HEK293 (cell line): ENCODE data around the gene CPEB3.

Experiments used
- CTCF ChIA-PET: fragments of 350-600 bp; formaldehyde crosslinking; extraction: SDS; loops from one replicate; lab custom pipeline; 2021; ENCODE audit warnings: antibody characterized with exemption; lab: Yijun Ruan, JAX
- POLR2A ChIA-PET: fragments of 300-600 bp; formaldehyde crosslinking; extraction: SDS; loops from one replicate; lab custom pipeline; 2020; ENCODE audit warnings: antibody characterized with exemption, inconsistent platforms; lab: Yijun Ruan, JAX
- H3K27ac ChIP-seq: fragments of 200-500 bp; sonication (Bioruptor generic); 2 replicates; pipeline ENCODE4 v1.5.1; 2014; ENCODE audit warnings: low read depth, low read length, control low read depth, inconsistent platforms; ENCODE audit errors: extremely low read depth
- H3K36me3 ChIP-seq, 2 experiments: fragments of 200-500 bp in 1 of 2; sonication (Bioruptor generic) in 1 of 2; 1 replicate in 1 of 2; 2 replicates in 1 of 2; pipeline ENCODE4 v1.5.1; 2014 to 2017; ENCODE audit warnings: inconsistent platforms in 2 of 2, low read length in 2 of 2; ENCODE audit not compliant: control insufficient read depth in 2 of 2, insufficient read depth in 1 of 2
- H3K4me1 ChIP-seq: fragments of 200-500 bp; sonication (Bioruptor generic); 2 replicates; pipeline ENCODE4 v1.5.1; 2014; ENCODE audit warnings: mild to moderate bottlenecking, low read length, inconsistent platforms; ENCODE audit not compliant: control insufficient read depth, insufficient read depth
- H3K4me3 ChIP-seq: 2 replicates; pipeline ENCODE4 v1.5.1; 2011; ENCODE audit warnings: low read depth, mild to moderate bottlenecking, control low read depth, low read length, moderate library complexity
- H3K9me3 ChIP-seq: fragments of 200-500 bp; sonication (Bioruptor generic); 2 replicates; pipeline ENCODE4 v1.5.1; 2014; ENCODE audit warnings: low read depth, low read length, inconsistent platforms; ENCODE audit not compliant: control insufficient read depth, insufficient read depth
- GLIS2 ChIP-seq: fragments of 450-650 bp; formaldehyde crosslinking; IDR thresholded peaks from 2 replicates; pipeline ENCODE4 v1.5.1; 2016; ENCODE audit warnings: missing biosample characterization, missing genetic modification characterization
- INSM2 ChIP-seq: fragments of 450-650 bp; formaldehyde crosslinking; IDR thresholded peaks from 2 replicates; pipeline ENCODE4 v1.5.1; 2016; ENCODE audit warnings: missing biosample characterization, missing genetic modification characterization
- PRDM1 ChIP-seq: fragments of 450-650 bp; formaldehyde crosslinking; IDR thresholded peaks from 2 replicates; pipeline ENCODE4; 2016; ENCODE audit warnings: missing biosample characterization, missing genetic modification characterization
- RBAK ChIP-seq: fragments of 450-650 bp; formaldehyde crosslinking; IDR thresholded peaks from 2 replicates; pipeline ENCODE4 v1.5.1; 2016; ENCODE audit warnings: missing biosample characterization, missing genetic modification characterization
- YY1 ChIP-seq: fragments of 450-650 bp; formaldehyde crosslinking; IDR thresholded peaks from 2 replicates; pipeline ENCODE4 v1.5.1; 2018; ENCODE audit warnings: missing biosample characterization, missing genetic modification characterization
- ZBTB6 ChIP-seq: fragments of 450-650 bp; formaldehyde crosslinking; IDR thresholded peaks from 2 replicates; pipeline ENCODE4 v1.5.1; 2017; ENCODE audit warnings: missing biosample characterization, missing genetic modification characterization
- ZBTB8A ChIP-seq: fragments of 450-650 bp; formaldehyde crosslinking; IDR thresholded peaks from 2 replicates; pipeline ENCODE4 v1.5.1; 2016; ENCODE audit warnings: missing biosample characterization, missing genetic modification characterization
- ZEB2 ChIP-seq: fragments of 450-650 bp; formaldehyde crosslinking; IDR thresholded peaks from 2 replicates; pipeline ENCODE4 v1.5.1; 2016; ENCODE audit warnings: missing biosample characterization, missing genetic modification characterization
- ZNF10 ChIP-seq: fragments of 450-650 bp; formaldehyde crosslinking; IDR thresholded peaks from 2 replicates; pipeline ENCODE4 v1.5.1; 2017; ENCODE audit warnings: missing biosample characterization, missing genetic modification characterization
- ZNF175 ChIP-seq: fragments of 450-650 bp; formaldehyde crosslinking; IDR thresholded peaks from 2 replicates; pipeline ENCODE4 v1.5.1; 2016; ENCODE audit warnings: missing biosample characterization, missing genetic modification characterization
- ZNF2 ChIP-seq: fragments of 450-650 bp; formaldehyde crosslinking; IDR thresholded peaks from 2 replicates; pipeline ENCODE4 v1.5.1; 2016; ENCODE audit warnings: missing biosample characterization, missing genetic modification characterization
- ZNF202 ChIP-seq: fragments of 450-650 bp; formaldehyde crosslinking; IDR thresholded peaks from 2 replicates; pipeline ENCODE4 v1.5.1; 2016; ENCODE audit warnings: missing biosample characterization, missing genetic modification characterization, borderline replicate concordance
- ZNF211 ChIP-seq: fragments of 450-650 bp; formaldehyde crosslinking; IDR thresholded peaks from 2 replicates; pipeline ENCODE4 v1.5.1; 2016; ENCODE audit warnings: low read depth, missing biosample characterization, missing genetic modification characterization
- ZNF23 ChIP-seq: fragments of 450-650 bp; formaldehyde crosslinking; IDR thresholded peaks from 2 replicates; pipeline ENCODE4 v1.5.1; 2016; ENCODE audit warnings: missing biosample characterization, missing genetic modification characterization, borderline replicate concordance
- ZNF335 ChIP-seq: fragments of 450-650 bp; formaldehyde crosslinking; conservative IDR thresholded peaks from 2 replicates; pipeline ENCODE4 v1.5.1; 2016; ENCODE audit warnings: missing biosample characterization, missing genetic modification characterization
- ZNF341 ChIP-seq: fragments of 450-650 bp; formaldehyde crosslinking; IDR thresholded peaks from 2 replicates; pipeline ENCODE4; 2016; ENCODE audit warnings: low read depth, missing biosample characterization, missing genetic modification characterization
- ZNF362 ChIP-seq: fragments of 450-650 bp; formaldehyde crosslinking; IDR thresholded peaks from 2 replicates; pipeline ENCODE4 v1.5.1; 2016; ENCODE audit warnings: missing biosample characterization, missing genetic modification characterization
- ZNF555 ChIP-seq: fragments of 450-650 bp; formaldehyde crosslinking; conservative IDR thresholded peaks from 2 replicates; pipeline ENCODE4 v1.5.1; 2017; ENCODE audit warnings: missing biosample characterization, mild to moderate bottlenecking, missing genetic modification characterization, inconsistent platforms
- ZNF600 ChIP-seq: fragments of 450-650 bp; formaldehyde crosslinking; IDR thresholded peaks from 2 replicates; pipeline ENCODE4 v1.5.1; 2016; ENCODE audit warnings: missing biosample characterization, missing genetic modification characterization
- ZNF658 ChIP-seq: fragments of 450-650 bp; formaldehyde crosslinking; IDR thresholded peaks from 2 replicates; pipeline ENCODE4; 2016; ENCODE audit warnings: missing biosample characterization, missing genetic modification characterization
- ZNF677 ChIP-seq: fragments of 450-650 bp; IDR thresholded peaks from 2 replicates; pipeline ENCODE4 v1.5.0; 2018; ENCODE audit warnings: missing biosample characterization, mild to moderate bottlenecking, missing genetic modification characterization, moderate library complexity
- ZNF837 ChIP-seq: fragments of 450-650 bp; formaldehyde crosslinking; IDR thresholded peaks from 2 replicates; pipeline ENCODE4 v1.5.1; 2016; ENCODE audit warnings: missing biosample characterization, missing genetic modification characterization
- ZSCAN16 ChIP-seq: fragments of 450-650 bp; formaldehyde crosslinking; IDR thresholded peaks from 2 replicates; pipeline ENCODE4 v1.5.1; 2016; ENCODE audit warnings: missing biosample characterization, missing genetic modification characterization
- ZXDB ChIP-seq: fragments of 450-650 bp; formaldehyde crosslinking; IDR thresholded peaks from 2 replicates; pipeline ENCODE4 v1.5.1; 2016; ENCODE audit warnings: missing biosample characterization, missing genetic modification characterization
- TF ChIP-seq, protein P1 (sequence below): IDR thresholded peaks from 2 replicates; pipeline ENCODE4 v1.6.1; 2011; ENCODE audit warnings: mild to moderate bottlenecking, low read depth, low read length, borderline replicate concordance
- TF ChIP-seq, protein P2 (sequence below): fragments of 450-650 bp; formaldehyde crosslinking; IDR thresholded peaks from 2 replicates; pipeline ENCODE4 v1.5.1; 2017; ENCODE audit warnings: missing biosample characterization, mild to moderate bottlenecking, missing genetic modification characterization, moderate library complexity

CPEB3 gene

DNA sequence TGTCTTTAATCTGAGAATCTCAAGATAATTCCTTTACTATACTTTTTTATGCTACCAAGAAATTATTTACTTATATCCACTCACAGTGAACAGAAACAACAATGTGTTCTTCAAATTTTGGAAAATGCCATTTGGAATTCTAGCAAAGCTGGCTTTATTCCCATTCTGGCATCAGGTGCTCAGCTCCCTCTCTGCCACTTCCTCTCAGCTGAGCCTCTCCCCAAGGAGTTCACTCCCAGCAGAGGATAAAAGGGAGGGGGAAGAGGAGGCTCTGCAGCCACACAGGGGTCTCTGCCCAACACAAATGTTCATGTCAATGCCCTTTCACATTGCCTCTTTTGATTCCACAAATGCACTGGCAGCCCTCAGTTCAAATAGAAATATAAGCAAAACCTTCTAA is 116.9 kb downstream of the CPEB3 start:
- H3K4me3 ChIP-seq, result no peak overlapping the region
- H3K9me3 ChIP-seq, result no peaks in the 10 kb centered on the region
- ChIA-PET CTCF (no interaction called here), POLR2A (no interaction called here)
- TF ChIP-seq, protein P1, sequence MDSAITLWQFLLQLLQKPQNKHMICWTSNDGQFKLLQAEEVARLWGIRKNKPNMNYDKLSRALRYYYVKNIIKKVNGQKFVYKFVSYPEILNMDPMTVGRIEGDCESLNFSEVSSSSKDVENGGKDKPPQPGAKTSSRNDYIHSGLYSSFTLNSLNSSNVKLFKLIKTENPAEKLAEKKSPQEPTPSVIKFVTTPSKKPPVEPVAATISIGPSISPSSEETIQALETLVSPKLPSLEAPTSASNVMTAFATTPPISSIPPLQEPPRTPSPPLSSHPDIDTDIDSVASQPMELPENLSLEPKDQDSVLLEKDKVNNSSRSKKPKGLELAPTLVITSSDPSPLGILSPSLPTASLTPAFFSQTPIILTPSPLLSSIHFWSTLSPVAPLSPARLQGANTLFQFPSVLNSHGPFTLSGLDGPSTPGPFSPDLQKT, result no peak
- no peak for TF ChIP-seq ZNF555 (tag by site-specific recombination)
- TF ChIP-seq ZSCAN16 (tag by site-specific recombination), result no peak
- no peak for TF ChIP-seq ZNF362 (tag by site-specific recombination)
- TF ChIP-seq RBAK (tag by site-specific recombination), result no peak
- no peak for TF ChIP-seq ZNF211 (tag by site-specific recombination)
- no peak for TF ChIP-seq ZEB2 (tag by site-specific recombination)
- TF ChIP-seq ZNF23 (tag by site-specific recombination), result no peak
- TF ChIP-seq ZNF658, result no peak
- no peak for TF ChIP-seq ZNF10 (tag by site-specific recombination)
- no peak for TF ChIP-seq GLIS2 (tag by site-specific recombination)
- no peaks in the 10 kb centered on the region for H3K36me3 ChIP-seq
- H3K27ac ChIP-seq, result no peak overlapping the region
- no peaks in the 10 kb centered on the region for H3K4me1 ChIP-seq

GRCh38 chr10:92164036-92164696 is 126.7 kb downstream of the CPEB3 start:
- no peaks in the 10 kb centered on the region for H3K9me3 ChIP-seq
- TF ChIP-seq YY1 (tag by site-specific recombination) (no peak), ZNF341 (tag by site-specific recombination) (no peak), ZNF2 (tag by site-specific recombination) (no peak), ZNF175 (tag by site-specific recombination) (no peak), ZNF658 (no peak), ZNF202 (no peak), ZXDB (tag by site-specific recombination) (no peak), ZNF837 (tag by site-specific recombination) (no peak), ZNF677 (tag by site-specific recombination) (no peak)
- no peak overlapping the region for H3K27ac ChIP-seq
- H3K4me1 ChIP-seq, result no peaks in the 10 kb centered on the region
- no peak overlapping the region for H3K4me3 ChIP-seq
- ChIA-PET CTCF (no interaction called here), POLR2A (no interaction called here)
- no peaks in the 10 kb centered on the region for H3K36me3 ChIP-seq

DNA sequence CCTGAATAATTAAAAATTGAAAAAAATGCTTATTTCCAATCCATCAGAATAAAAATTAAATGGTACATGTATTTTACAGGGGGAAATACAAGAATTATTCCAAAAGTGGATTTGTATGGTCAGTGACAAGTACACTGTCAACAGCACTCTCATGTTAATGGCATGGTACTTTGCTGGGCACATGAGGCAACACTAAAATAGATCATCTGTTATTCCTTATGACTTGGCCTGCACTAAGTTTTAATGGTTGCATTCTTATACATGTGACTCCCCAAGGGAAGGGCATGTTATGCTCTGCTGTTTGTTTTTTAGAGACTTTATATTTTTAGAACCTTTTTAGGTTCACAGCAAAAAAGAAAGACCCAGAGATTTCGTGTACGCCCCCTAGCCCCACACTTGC is 128.3 kb downstream of the CPEB3 start:
- 0 out of 2 replicates have a peak, but pooled peaks cover 3% of the 10 kb centered on the region for H3K4me1 ChIP-seq
- H3K9me3 ChIP-seq, result no peaks in the 10 kb centered on the region
- no peak overlapping the region for H3K27ac ChIP-seq
- CTCF ChIA-PET, result no interaction called here
- TF ChIP-seq ZBTB8A (tag by site-specific recombination) (no peak), ZBTB6 (tag by site-specific recombination) (no peak), ZNF335 (no peak), INSM2 (tag by site-specific recombination) (no peak), RBAK (tag by site-specific recombination) (no peak), PRDM1 (tag by site-specific recombination) (no peak), ZNF600 (tag by site-specific recombination) (no peak)
- TF ChIP-seq, protein P2, sequence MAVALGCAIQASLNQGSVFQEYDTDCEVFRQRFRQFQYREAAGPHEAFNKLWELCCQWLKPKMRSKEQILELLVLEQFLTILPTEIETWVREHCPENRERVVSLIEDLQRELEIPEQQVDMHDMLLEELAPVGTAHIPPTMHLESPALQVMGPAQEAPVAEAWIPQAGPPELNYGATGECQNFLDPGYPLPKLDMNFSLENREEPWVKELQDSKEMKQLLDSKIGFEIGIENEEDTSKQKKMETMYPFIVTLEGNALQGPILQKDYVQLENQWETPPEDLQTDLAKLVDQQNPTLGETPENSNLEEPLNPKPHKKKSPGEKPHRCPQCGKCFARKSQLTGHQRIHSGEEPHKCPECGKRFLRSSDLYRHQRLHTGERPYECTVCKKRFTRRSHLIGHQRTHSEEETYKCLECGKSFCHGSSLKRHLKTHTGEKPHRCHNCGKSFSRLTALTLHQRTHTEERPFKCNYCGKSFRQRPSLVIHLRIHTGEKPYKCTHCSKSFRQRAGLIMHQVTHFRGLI (tag by site-specific recombination), result no peak
- TF ChIP-seq, all 188 proteins: peak for 0
- Histone ChIP-seq H3K4me3 (no peak overlapping the region), H3K36me3 (no peaks in the 10 kb centered on the region)
- POLR2A ChIA-PET, result no interaction called here
